LNCAP (cell line): ENCODE measurements around the gene STMN3.

ENCODE experiments used
- TF ChIP-seq, protein P1 (sequence below): fragments of 450-650 bp; IDR thresholded peaks from 2 replicates; pipeline ENCODE4 v1.5.1; 2017; ENCODE audit warnings: mild to moderate bottlenecking

The STMN3 gene

DNA sequence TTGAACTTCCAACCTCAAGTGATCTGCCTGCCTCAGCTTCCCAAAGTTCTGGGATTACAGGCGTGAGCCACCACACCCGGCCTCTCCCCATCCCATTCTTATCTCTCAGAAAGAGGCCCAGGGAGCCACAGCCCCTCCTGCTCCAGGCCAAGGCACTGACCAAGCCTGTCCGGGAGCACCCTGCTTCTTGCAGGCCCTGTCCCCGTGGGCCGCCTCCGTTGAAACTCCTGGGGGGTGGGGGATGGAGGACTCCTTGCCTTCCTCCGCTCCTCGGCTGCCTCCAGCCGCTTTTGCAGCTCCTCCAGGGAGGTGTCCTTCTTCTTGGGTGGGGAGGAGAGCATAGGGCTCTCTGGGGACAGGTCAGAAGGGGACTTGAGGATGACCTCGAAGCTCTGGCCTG, 9.7 kb downstream of the STMN3 start:
- TF ChIP-seq, protein P1, sequence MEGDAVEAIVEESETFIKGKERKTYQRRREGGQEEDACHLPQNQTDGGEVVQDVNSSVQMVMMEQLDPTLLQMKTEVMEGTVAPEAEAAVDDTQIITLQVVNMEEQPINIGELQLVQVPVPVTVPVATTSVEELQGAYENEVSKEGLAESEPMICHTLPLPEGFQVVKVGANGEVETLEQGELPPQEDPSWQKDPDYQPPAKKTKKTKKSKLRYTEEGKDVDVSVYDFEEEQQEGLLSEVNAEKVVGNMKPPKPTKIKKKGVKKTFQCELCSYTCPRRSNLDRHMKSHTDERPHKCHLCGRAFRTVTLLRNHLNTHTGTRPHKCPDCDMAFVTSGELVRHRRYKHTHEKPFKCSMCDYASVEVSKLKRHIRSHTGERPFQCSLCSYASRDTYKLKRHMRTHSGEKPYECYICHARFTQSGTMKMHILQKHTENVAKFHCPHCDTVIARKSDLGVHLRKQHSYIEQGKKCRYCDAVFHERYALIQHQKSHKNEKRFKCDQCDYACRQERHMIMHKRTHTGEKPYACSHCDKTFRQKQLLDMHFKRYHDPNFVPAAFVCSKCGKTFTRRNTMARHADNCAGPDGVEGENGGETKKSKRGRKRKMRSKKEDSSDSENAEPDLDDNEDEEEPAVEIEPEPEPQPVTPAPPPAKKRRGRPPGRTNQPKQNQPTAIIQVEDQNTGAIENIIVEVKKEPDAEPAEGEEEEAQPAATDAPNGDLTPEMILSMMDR: no peak

DNA sequence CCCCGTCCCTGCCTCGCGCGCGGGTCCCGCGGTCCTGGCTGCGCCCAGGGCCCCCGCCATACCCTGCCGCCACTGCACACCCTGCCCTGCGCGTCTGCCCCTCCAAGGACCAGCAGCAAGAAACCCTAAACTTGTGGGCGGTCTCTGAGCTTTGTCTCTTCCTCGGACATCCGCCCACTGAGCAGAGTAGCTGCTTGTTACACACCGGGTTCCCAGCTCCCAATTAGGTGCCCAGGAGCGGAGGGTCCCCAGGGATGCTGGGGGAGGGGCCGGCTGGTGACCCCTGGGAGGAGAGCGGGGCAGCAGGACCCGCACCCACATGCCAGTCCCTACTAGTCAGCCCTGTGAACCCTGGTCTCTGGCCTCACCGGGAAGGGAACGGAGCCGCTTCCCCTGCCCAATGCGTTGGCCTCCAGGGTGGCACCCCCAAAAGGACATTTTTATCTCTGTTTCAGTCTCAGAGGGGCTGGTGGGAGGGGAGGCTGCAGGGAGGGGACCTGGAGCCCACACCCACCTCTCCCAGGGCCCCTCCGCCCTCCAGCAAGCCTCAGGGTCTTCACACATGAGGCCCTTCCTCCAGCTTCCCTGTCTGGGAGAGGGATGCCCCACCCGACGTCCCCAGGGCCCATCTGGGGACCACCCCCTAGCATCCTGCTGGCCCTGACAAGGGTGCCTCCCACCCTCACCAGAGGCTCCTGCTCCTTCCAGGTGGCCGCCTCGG, 10.5 kb downstream of the STMN3 start:
- TF ChIP-seq, protein P1: no peak

DNA sequence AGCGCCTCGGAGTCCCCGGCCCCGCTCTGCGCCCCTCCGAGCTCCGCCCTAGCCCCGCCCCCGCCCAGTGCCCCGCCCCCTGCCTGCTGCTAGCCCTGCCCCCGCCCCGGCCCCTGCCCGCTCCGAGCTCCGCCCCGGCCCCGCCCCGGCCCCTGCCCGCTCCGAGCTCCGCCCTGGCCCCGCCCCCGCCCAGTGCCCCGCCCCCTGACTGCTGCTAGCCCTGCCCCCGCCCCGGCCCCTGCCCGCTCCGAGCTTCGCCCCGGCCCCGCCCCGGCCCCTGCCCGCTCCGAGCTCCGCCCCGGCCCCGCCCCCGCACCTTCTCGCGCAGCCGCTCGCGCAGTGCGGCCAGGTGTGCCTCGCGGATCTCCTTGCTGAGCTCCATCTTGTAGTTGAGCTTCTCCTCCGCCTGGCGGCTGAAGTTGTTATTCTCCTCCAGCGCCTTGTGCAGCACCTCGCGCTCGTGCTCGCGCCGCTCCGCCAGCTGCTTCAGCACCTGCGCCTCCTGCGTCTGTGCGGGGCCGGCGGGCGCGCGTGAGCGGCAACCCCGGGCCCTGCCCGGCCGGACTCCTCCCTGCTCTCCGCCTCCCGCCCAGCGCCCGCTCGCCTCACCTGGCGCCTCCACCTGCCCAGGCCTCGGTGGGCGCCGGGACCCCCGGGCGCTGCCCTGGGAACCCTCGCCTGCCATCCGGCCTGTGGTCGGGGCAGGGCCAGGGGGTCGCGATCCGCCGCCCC, 11.3 kb downstream of the STMN3 start:
- TF ChIP-seq, protein P1: peak; percentile 34; the same call in 1 of the 2 replicates

DNA sequence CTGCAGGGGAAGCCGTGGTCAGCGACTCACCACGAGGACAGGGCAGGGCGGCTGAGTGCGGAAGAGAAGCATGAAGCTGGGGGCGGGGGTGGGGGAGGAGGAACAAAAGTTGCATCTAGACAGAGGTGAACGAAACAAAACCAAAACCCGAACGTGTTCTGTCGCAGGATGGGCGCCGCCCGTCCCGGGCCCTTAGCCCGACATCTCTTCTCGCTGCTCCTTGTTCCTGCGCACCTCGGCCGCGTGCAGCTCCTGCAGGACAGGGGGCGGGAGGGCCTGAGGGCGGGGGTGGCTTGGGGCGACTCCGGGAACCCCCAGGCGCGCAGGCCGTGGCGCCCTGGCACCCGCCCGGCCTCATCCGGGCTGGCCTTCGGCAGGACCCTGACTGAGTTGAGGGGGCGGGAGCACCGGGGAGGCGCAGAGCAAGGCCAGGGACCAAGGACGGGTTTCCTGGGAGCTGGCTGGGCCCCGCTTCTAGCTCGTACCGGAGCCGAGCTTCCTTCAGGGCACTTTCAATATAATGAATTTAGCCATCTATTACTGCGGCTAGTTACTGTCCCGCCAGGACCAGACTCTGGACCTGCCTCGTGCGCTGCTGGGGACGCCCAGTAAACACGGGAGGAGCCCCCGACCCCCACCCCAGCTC, 12.0 kb downstream of the STMN3 start:
- TF ChIP-seq, protein P1: no peak

DNA sequence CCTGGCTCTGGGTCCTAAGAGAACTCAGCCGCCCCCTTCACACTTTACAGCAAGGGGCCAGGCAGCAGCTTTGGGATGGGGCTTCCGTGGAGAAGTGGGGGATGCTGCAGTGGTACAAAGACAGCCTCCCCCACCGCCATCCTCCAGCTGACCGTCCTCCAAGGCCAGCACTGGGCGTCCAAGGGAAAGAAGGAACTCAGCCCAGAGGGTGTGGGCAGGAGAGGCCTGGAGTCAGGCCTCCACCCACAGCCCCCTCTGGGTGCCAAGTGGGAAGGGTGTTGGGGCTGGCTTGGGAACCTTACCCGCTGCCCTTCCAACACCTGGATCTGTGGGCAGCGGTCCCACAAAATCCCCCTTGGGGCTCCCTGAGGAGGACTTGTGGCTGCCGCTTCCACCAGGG, 13.1 kb downstream of the STMN3 start:
- TF ChIP-seq, protein P1: no peak

DNA sequence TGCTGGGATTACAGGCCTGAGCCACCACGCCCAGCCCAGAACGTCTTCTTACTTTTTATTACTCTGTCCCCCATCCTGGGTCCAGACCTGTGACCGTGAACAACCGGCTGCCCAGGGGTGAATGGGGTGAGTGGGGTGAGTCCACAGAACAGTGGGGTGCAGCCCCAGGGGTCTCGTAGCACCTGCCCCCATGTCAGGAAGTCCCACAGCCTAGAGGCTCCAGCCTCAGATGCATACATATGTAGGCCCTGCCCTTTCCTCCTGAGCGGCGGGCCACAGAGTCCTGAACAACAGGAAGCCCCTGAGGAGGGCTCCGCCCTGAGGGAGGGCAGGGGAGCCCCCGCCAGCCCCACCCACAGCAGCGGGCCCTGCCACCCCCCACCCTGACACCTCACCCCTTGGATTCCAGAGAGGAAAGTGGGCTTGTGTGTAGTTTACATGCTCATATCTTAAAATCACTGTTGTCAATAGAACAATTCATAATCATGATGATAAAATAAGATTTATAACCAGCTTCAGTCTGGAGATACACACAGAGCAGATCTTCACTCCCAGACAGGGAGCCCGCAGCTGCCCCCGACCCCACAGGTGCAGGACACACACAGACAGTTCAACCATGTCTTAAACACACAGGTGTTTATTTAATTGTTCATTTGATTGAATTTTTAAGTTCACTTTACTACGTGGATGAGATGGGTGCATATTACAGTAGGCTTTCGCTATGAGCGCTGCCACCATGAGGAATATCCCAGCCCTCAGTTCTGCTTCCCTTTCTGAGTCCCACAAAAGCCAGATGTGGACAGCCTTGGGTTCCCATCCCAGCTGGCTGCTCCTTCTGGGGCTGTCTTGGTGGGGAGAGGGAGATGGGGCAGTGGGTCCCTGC, 13.9 kb downstream of the STMN3 start:
- TF ChIP-seq, protein P1: no peak
